NCI-H1092 treated with DMSO at 0.1 percent for 48 hours (cell line): Measurements from ENCODE around the gene FAT1.

ENCODE experiments used
- DNase-seq: peaks from one replicate; lab custom pipeline; 2025; lab: John Stamatoyannopoulos, UW

The FAT1 gene

GRCh38 chr4:186658657-186659056 lies 65.0 kb downstream of the FAT1 start:
- no peak for DNase-seq

DNA sequence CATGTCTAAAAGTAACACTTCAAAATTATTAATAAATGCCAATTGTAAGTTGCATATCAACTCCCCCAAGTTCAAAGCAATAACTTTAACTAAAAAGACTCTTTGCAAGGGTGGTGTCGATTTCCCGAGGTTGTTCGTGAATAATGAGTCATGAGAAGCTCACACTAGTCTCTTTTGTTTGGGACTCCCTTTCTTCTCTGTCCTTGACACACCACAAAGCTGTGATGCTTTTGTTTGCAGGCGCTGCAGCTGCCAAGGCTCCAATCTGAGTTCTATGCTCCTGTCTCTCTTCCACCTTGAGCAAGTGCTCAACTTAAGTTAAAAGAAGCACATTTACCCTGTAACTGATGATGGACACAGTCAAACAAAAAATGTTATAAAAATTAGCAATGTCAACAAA lies 65.9 kb downstream of the FAT1 start:
- DNase-seq, result no peak

DNA sequence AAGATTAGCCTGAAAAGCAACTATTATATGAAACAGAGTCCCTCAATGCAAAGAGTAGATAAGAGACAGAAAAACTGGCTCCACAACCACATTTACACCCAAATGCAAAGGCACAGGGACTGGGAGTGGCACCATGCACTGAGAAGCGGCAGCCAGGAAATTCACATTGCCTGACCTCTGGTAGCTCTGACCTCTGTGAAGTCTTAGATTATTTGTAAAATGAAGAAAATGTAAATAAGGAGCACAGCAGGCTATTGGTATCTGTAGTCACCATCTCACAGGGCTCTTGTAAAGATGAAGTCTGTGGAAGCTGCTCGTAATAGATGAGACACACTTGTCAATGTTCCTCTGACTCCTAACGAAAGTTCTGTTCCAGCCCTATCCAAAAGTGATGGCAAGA lies 69.7 kb downstream of the FAT1 start:
- no peak for DNase-seq

GRCh38 chr4:186651624-186652023 lies 72.0 kb downstream of the FAT1 start:
- DNase-seq, result peak; percentile 91

- DNase-seq, result peak; percentile 86
Observed at GRCh38 chr4:186651181-186651603, 72.5 kb downstream of the FAT1 start.

GRCh38 chr4:186650401-186651180 lies 73.1 kb downstream of the FAT1 start:
- no peak for DNase-seq

GRCh38 chr4:186647821-186648220 lies 75.8 kb downstream of the FAT1 start:
- DNase-seq, result no peak

GRCh38 chr4:186644737-186645261 lies 78.9 kb downstream of the FAT1 start:
- DNase-seq, result no peak

- no peak for DNase-seq
Observed at GRCh38 chr4:186644311-186644638, 79.4 kb downstream of the FAT1 start.

- no peak for DNase-seq
Observed at GRCh38 chr4:186643501-186644310, 80.0 kb downstream of the FAT1 start.

DNA sequence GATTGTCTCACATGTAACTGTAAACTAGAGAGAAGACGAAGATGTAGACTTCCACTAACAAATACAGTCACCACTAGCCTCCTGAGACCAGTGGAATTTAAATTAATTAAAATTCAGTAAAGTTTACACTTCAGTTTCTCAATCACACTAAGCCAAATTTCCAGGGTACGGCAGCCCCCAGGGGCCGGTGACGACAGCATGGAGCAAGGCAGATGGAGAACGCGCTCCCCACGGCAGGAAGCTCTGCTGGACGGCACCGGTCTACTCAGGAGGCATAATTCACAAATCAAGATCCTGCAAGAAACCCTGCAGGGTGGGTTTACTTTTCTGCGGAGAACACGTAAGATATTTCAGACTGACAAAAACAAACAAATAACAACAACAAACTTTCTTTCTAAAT lies 80.7 kb downstream of the FAT1 start:
- DNase-seq, result no peak

DNA sequence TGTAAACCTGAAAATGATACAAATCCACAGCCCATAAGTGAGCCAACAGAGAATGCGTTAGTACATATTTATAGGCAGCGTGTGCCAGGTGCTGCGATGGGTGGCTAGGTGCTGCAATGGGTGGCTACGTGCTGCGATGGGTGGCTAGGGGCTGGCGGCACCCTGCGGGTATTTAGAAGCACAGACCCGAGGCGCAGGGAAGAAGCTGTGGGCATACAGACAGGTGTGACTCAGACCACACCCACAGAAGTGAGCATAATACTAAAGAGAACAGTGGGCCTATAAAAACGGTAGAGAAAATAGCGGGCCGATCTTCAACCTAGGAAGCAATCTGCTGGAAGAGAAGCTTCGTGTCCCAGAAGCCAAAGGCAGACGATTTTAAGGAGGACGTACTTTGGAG lies 81.1 kb downstream of the FAT1 start:
- DNase-seq, result no peak

GRCh38 chr4:186634591-186635128 lies 89.0 kb downstream of the FAT1 start:
- DNase-seq, result no peak

GRCh38 chr4:186633844-186634243 lies 89.8 kb downstream of the FAT1 start:
- no peak for DNase-seq

DNA sequence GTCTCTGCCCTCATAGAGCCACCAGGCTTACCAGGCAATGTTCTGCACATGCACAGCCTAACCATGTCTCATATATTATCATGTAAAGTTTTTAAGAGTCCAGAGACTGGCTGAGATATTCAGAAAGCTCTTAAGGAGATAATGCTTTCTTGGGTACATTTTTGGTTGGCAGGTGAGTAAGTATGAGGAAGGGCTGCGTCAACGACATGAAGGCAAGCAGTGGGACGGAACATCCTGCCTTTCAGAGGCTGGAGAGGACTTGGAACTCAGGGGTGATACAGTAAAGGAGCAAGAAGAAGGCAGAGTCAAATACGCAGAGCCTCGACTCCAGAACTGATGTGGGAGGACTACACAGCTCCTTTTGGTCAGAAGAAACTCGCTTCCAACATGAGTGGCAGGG lies 93.5 kb downstream of the FAT1 start:
- DNase-seq, result no peak

DNA sequence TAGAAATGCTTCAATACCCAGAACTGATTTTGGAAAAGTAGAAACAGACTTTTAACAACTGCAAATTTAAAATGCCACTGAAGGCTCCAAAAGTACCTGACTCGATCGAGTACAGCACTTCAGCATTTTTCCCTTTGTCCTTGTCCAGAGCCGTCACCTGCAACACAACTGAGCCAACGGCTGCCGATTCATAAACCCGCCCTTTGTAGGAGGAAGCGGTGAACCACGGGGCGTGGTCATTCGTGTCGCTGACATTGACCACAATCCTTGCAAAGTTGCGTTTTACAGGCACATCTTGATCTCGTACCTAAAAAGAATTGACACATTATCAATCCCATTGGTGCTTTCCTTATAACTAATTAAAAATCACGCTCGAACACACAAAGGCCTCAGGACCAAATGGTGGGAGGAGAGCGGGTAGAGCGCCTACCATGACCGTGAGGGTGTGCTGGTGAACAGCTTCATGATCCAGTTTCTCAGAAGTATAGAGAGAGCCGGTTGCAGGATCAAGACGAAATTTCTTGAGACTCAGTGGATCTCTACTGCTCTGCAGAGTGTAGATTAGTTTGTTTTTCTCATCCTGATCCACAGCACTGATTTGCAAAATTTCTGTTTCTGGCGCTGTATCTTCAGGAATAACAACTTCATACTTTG lies 95.5 kb downstream of the FAT1 start:
- DNase-seq, result no peak

GRCh38 chr4:186627226-186627865 lies 96.3 kb downstream of the FAT1 start:
- DNase-seq, result no peak

DNA sequence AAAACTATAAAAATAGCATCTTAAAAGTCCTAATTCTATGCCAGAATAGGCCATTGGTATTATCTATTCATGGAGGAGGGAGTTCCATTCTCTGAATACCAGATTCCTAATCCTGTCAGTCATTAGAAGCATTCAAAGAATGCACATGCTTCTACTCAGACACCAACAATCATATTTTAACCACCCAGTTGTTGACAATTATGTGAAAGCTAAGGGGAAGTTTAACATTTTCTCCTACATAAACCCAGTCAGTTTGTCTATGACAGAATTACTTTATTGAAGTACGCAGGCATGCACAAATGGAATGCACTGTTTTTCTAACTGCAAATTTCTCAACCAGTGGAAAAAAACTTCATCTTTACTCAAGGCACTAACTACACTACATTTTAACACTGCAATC lies 98.7 kb downstream of the FAT1 start:
- no peak for DNase-seq

DNA sequence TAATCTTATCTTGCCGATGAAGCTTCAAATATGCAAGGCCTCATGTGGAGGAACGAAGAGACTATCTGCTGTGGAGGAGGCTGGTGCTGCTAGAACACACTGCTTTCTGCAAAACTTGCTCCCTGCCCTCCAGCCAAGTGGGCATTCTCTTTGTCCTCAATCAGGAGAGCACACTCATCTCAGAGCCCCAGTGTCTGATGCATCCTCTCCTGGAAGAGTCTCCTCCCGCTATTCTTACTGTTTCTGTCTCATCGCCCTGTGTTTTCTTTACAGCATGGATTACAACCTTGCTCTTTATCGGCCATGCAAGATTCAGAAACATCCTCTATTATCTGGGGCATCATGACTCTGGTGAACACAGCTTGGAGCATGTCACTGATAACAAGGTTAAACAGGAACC lies 100.1 kb downstream of the FAT1 start:
- no peak for DNase-seq

DNA sequence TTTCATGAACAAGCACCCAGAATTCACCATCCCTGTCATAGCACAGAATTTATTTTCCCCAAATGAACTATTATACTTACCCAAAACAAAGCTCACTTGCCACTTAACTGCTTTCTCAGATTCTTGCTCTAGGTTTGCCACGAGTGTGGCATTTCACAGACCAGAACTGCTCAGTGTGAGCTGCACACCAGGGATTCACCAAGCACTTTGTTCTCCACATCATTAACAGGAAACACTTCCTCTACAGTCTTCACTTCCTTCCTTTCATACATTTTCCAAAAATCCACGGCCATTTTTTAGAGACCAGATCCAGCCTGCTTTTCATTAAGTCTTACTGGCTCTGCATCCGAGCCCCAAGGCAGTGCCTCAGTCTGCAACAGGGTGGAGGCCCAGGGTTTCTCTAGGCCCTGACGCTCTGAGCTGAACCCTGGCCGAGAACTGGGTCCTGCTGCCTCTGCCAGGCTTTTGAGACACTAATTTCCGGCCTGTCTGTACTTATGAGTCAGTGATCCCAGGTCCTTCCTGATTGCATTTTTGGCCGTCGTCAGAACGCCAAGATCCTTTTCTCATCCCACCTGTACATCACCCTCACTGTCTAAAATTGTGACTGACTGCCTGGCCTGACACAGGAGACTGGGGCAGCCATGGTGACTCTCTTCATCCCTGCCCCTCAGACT lies 100.7 kb downstream of the FAT1 start:
- no peak for DNase-seq

GRCh38 chr4:186621959-186622553 lies 101.6 kb downstream of the FAT1 start:
- no peak for DNase-seq
